HFFc6 (cell line): ENCODE measurements around the gene RGS12. TPM values are rescaled to one million over a fixed set of nuclear protein-coding genes. Genes with fewer than 3 reads are reported as not detected.

Experiments
- DNase-seq: peaks from one replicate; pipeline ENCODE4 v3.0.0-alpha.2; 2018
- H3K27ac Mint-ChIP-seq: 2 replicates; pipeline ENCODE4 v1.8.0; 2020; ENCODE audit warnings: mild to moderate bottlenecking, mixed read lengths
- H3K27me3 Mint-ChIP-seq: 2 replicates; pipeline ENCODE4 v1.8.0; 2021; ENCODE audit warnings: mild to moderate bottlenecking, moderate library complexity, mixed read lengths; ENCODE audit not compliant: insufficient read depth
- H3K36me3 Mint-ChIP-seq: 2 replicates; pipeline ENCODE4 v1.8.0; 2021; ENCODE audit warnings: low read depth, mixed read lengths
- H3K4me1 Mint-ChIP-seq: 2 replicates; pipeline ENCODE4 v1.8.0; 2020; ENCODE audit warnings: low read depth, mixed read lengths
- H3K4me3 Mint-ChIP-seq: 2 replicates; pipeline ENCODE4 v1.8.0; 2020; ENCODE audit warnings: mild to moderate bottlenecking, moderate library complexity, mixed read lengths
- H3K9me3 Mint-ChIP-seq: 2 replicates; pipeline ENCODE4 v1.8.0; 2020; ENCODE audit warnings: mild to moderate bottlenecking, mixed read lengths
- total RNA-seq, 6 experiments: library from RNA; stranded (reverse); fragmentation: NEBNext Ultra II Directional; extraction: Animal tissue kit (Norgen Biotek cat#: 25700); gene quantifications; 2 replicates in 1 of 6; 3 replicates in 5 of 6; pipeline ENCODE4 v1.2.3, GENCODE V29; 2021
- TF ChIP-seq, protein P1 (sequence below): fragments of 200-600 bp; sonication (generic); IDR thresholded peaks from 2 replicates; pipeline ENCODE4 v1.5.0; 2021; ENCODE audit warnings: antibody characterized with exemption, mild to moderate bottlenecking

Gene RGS12
- total RNA-seq, 6 experiments from 2014 or later = 8.5 to 15.2 (median 12.1) TPM

GRCh38 chr4:3304831-3305609, 12.2 kb downstream of the RGS12 start:
- H3K4me1 Mint-ChIP-seq = peaks cover 21% of the 10 kb centered on the region
- no peak overlapping the region; the same call in 1 of the 2 replicates for H3K4me3 Mint-ChIP-seq
- no peaks in the 10 kb centered on the region for H3K36me3 Mint-ChIP-seq
- DNase-seq = no peak
- TF ChIP-seq, protein P1, sequence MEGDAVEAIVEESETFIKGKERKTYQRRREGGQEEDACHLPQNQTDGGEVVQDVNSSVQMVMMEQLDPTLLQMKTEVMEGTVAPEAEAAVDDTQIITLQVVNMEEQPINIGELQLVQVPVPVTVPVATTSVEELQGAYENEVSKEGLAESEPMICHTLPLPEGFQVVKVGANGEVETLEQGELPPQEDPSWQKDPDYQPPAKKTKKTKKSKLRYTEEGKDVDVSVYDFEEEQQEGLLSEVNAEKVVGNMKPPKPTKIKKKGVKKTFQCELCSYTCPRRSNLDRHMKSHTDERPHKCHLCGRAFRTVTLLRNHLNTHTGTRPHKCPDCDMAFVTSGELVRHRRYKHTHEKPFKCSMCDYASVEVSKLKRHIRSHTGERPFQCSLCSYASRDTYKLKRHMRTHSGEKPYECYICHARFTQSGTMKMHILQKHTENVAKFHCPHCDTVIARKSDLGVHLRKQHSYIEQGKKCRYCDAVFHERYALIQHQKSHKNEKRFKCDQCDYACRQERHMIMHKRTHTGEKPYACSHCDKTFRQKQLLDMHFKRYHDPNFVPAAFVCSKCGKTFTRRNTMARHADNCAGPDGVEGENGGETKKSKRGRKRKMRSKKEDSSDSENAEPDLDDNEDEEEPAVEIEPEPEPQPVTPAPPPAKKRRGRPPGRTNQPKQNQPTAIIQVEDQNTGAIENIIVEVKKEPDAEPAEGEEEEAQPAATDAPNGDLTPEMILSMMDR = no peak
- H3K9me3 Mint-ChIP-seq = no peaks in the 10 kb centered on the region
- H3K27me3 Mint-ChIP-seq = no peaks in the 10 kb centered on the region; the same call in 1 of the 2 replicates
- no peak overlapping the region; the same call in 1 of the 2 replicates for H3K27ac Mint-ChIP-seq

- no peak for DNase-seq
- H3K4me1 Mint-ChIP-seq = peaks cover 21% of the 10 kb centered on the region
These were observed 13.0 kb downstream of the RGS12 start for GRCh38 chr4:3305610-3306371.

DNA sequence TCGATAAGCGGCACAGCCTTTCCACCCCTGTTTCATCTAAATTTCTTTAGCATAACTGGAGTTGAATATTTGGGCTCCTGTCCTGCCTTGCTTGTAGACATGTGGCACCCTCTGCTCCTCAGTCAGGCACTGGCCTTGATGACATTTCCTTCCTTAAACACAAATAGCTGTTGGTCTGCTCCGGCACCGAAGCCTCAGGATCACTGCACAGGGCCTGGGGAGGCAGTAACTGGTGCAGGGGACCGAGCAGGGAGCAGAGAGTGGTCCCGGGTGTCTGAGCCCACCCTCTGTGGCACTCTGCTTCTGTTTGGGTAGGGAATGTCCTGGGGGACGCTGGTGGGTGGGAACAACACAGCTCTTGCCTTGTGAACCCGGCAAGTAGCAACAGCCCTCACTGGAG, 13.6 kb downstream of the RGS12 start:
- TF ChIP-seq, protein P1 = no peak
- H3K4me3 Mint-ChIP-seq = no peak overlapping the region
- H3K4me1 Mint-ChIP-seq = peaks cover 21% of the 10 kb centered on the region
- H3K27ac Mint-ChIP-seq = no peak overlapping the region
- H3K9me3 Mint-ChIP-seq = no peaks in the 10 kb centered on the region
- H3K36me3 Mint-ChIP-seq = no peaks in the 10 kb centered on the region
- no peak for DNase-seq
- no peaks in the 10 kb centered on the region; the same call in 1 of the 2 replicates for H3K27me3 Mint-ChIP-seq

More at GRCh38 chr4:3305610-3306371, 13.0 kb downstream of the RGS12 start:
- Mint-ChIP-seq H3K27me3 (no peaks in the 10 kb centered on the region; the same call in 1 of the 2 replicates), H3K9me3 (no peaks in the 10 kb centered on the region), H3K36me3 (no peaks in the 10 kb centered on the region), H3K4me3 (no peak overlapping the region), H3K27ac (no peak overlapping the region)
- TF ChIP-seq, protein P1 = no peak

DNA sequence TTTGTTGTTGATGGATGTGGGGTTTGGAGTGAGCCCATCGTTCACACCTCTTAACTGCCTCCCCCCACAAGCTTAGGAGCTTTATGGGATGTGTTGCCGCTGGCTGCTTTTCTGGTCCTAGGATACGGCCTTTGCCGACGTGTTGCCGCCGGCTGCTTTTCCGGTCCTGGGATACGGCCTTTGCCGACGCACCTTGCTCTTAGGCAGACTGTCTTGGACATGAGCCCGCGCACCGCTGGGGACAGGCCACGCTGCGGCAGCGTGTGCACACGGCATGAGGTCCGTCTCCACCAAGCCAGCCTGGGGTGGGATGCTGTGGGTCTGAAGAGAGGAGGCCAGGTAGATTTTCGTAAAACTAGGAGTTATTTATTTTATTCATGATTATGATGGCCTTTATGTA, 14.2 kb downstream of the RGS12 start:
- Mint-ChIP-seq H3K27ac (no peak overlapping the region), H3K4me3 (no peak overlapping the region), H3K27me3 (no peaks in the 10 kb centered on the region; the same call in 1 of the 2 replicates), H3K9me3 (no peaks in the 10 kb centered on the region), H3K36me3 (no peaks in the 10 kb centered on the region), H3K4me1 (peaks cover 21% of the 10 kb centered on the region)
- TF ChIP-seq, protein P1 = no peak
- DNase-seq = no peak

GRCh38 chr4:3307486-3307885, 14.7 kb downstream of the RGS12 start:
- DNase-seq = no peak
- no peak overlapping the region for H3K4me3 Mint-ChIP-seq
- TF ChIP-seq, protein P1 = no peak
- no peaks in the 10 kb centered on the region for H3K9me3 Mint-ChIP-seq
- no peaks in the 10 kb centered on the region for H3K36me3 Mint-ChIP-seq
- no peaks in the 10 kb centered on the region; the same call in 1 of the 2 replicates for H3K27me3 Mint-ChIP-seq
- peaks cover 21% of the 10 kb centered on the region for H3K4me1 Mint-ChIP-seq
- no peak overlapping the region for H3K27ac Mint-ChIP-seq
